GM11168 (cell line): ENCODE results near the gene KRTAP5-5.
"Not testable (repeated sequence)": the region's sequence is repeated elsewhere in the genome, so short reads cannot be mapped to it uniquely, and the experiment has no call there.

Source experiments
- in situ Hi-C: fragments of 300-500 bp; cut with MboI; formaldehyde crosslinking; loops from one replicate; pipeline ENCODE4 v1.12.0; 2022; ENCODE audit warnings: low sequenced_read_pairs; ENCODE audit not compliant: unreplicated experiment

Gene KRTAP5-5

GRCh38 chr11:1640076-1640946 lies 10.7 kb downstream of the KRTAP5-5 start:
- in situ Hi-C loops = no loop called here

- in situ Hi-C loops = no loop called here
Observed at GRCh38 chr11:1641096-1641495, 11.5 kb downstream of the KRTAP5-5 start.

GRCh38 chr11:1642288-1643145 lies 12.9 kb downstream of the KRTAP5-5 start:
- in situ Hi-C loops = no loop called here

- in situ Hi-C loops = no loop called here
Observed at GRCh38 chr11:1643146-1643690, 13.6 kb downstream of the KRTAP5-5 start.

GRCh38 chr11:1644601-1645356 lies 15.2 kb downstream of the KRTAP5-5 start:
- in situ Hi-C loops = no loop called here

- in situ Hi-C loops = no loop called here
Observed at GRCh38 chr11:1645357-1645821, 15.8 kb downstream of the KRTAP5-5 start.

- in situ Hi-C loops = not testable (repeated sequence)
Observed at GRCh38 chr11:1646540-1646939, 17.0 kb downstream of the KRTAP5-5 start.

GRCh38 chr11:1647901-1648652 lies 18.5 kb downstream of the KRTAP5-5 start:
- in situ Hi-C loops = no loop called here

- in situ Hi-C loops = no loop called here
Observed at GRCh38 chr11:1648653-1649420, 19.3 kb downstream of the KRTAP5-5 start.

GRCh38 chr11:1650034-1650917 lies 20.7 kb downstream of the KRTAP5-5 start:
- in situ Hi-C loops = no loop called here

GRCh38 chr11:1650918-1651262 lies 21.3 kb downstream of the KRTAP5-5 start:
- in situ Hi-C loops = no loop called here

- in situ Hi-C loops = no loop called here
Observed at GRCh38 chr11:1651411-1651980, 21.9 kb downstream of the KRTAP5-5 start.

GRCh38 chr11:1652026-1652425 lies 22.5 kb downstream of the KRTAP5-5 start:
- in situ Hi-C loops = no loop called here

- in situ Hi-C loops = no loop called here
Observed at GRCh38 chr11:1652442-1652770, 22.8 kb downstream of the KRTAP5-5 start.

GRCh38 chr11:1652771-1653540 lies 23.4 kb downstream of the KRTAP5-5 start:
- in situ Hi-C loops = no loop called here

- in situ Hi-C loops = no loop called here
Observed at GRCh38 chr11:1653541-1654387, 24.2 kb downstream of the KRTAP5-5 start.
